Testis (tissue), 2 donors: Measurements from ENCODE around the gene S100A10.

Experiments
- CTCF ChIP-seq, 3 experiments: fragments of 450-650 bp in 2 of 3; fragments of 200-600 bp in 1 of 3; sonication (generic) in 1 of 3; IDR thresholded peaks; one replicate each; pipeline ENCODE4 v1.5.1; 2016 to 2019; ENCODE audit warnings: antibody characterized with exemption in 3 of 3, mild to moderate bottlenecking in 2 of 3, moderate library complexity in 1 of 3
- POLR2A ChIP-seq: fragments of 450-650 bp; IDR thresholded peaks from one replicate; pipeline ENCODE4 v1.6.1; 2017; ENCODE audit warnings: antibody characterized with exemption, mild to moderate bottlenecking, moderate library complexity

- no peak for TF ChIP-seq CTCF (IDR thresholded peaks at IDR 0.05)
- no peak for TF ChIP-seq POLR2A
These were observed 24.8 kb downstream of the S100A10 start for GRCh38 chr1:151968791-151969399.
